ENCODE measurements around the gene NHERF1. TPM values are rescaled to one million over a fixed set of nuclear protein-coding genes. Genes with fewer than 3 reads are reported as not detected.

NHERF1 gene
- total and polyA plus RNA-seq, 2 of the 8 experiments (the other 6 are each of a cell fraction or from before 2014, with no cell fraction given) = 92.9 to 99.2 TPM

DNA sequence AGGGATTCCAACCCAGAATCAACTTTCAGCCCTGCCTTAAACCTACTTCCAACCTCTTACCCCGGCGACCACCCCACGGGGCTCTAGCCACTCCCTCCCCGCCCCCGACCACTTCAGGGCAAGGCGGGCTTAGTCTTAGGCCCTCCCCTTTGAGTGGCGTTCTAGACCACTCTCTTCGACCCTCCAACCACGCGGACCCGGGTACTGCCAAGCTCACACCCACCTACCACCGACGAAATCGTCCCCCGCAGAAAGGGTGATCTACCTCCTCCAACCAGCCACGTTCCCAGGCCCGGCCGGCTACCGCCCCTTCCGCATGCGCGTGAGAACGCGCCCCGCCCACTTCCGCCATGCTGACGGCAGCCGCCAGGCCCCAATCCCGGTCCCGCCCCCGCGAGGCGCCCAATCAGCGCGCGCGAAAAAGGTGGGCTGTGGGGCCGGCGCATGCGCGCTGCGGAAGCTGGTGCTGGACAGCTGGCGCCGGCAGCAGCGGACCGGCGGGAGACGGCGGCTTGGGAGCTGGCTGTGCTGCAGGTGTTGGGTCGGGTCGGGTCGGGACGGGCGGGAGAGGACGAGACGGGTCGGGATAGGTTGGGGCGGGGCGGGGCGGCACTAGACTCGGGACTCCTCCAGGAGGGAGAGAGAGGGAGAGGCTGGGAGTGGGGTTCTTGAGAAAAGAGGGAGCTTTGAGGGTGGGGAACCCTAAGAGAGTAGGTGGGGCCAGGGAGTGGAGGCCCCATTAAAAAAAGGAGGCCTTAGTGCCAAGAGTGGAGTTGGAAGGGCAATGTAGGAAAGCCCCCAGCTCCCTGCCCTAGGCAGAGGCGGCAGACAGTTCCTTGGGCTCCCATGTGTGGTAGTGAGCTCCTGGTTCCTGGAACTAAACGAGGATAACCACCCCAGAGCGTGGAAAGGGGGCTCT lies 27.9 kb downstream of the NHERF1 start, which contains the start of gene NAT9 (continued):
- no peak; the same call in 1 of the 2 replicates for TF ChIP-seq BACH1 (IDR thresholded peaks at IDR 0.05; ENCODE audit: low read length)
- TF ChIP-seq POU5F1 (IDR thresholded peaks at IDR 0.05; ENCODE audit: low read depth, low read length) = no peak
- TF ChIP-seq PHF8 (conservative IDR thresholded peaks at IDR 0.05; ENCODE audit: low read depth, low read length) = peak; percentile 64
- TF ChIP-seq CBX5 (IDR thresholded peaks at IDR 0.05; ENCODE audit: low read depth, low read length) = no peak
- TF ChIP-seq TCF12 (IDR thresholded peaks at IDR 0.05; ENCODE audit: low read depth, low read length) = 0 out of 2 replicates have a peak, but pooled peaks have one; percentile 7
- TF ChIP-seq YY1 (IDR thresholded peaks at IDR 0.05; ENCODE audit: low read depth, low read length) = peak; percentile 62; the same call in 1 of the 2 replicates
- peak; percentile 37 for TF ChIP-seq SAP30 (IDR thresholded peaks at IDR 0.05; ENCODE audit: insufficient read depth, insufficient replicate concordance, low read length)
- no peak for TF ChIP-seq RBBP5 (IDR thresholded peaks at IDR 0.05; ENCODE audit: borderline replicate concordance, low read depth, low read length)
- TF ChIP-seq JUN (IDR thresholded peaks at IDR 0.05; ENCODE audit: low read depth, low read length) = no peak
- TF ChIP-seq CEBPB (IDR thresholded peaks at IDR 0.05; ENCODE audit: low read depth, low read length) = no peak
- no peak for TF ChIP-seq HDAC6 (IDR thresholded peaks at IDR 0.05; ENCODE audit: low read depth, low read length)
- TF ChIP-seq NRF1 (IDR thresholded peaks at IDR 0.05; ENCODE audit: low read depth, low read length) = peak; percentile 93
- TF ChIP-seq, protein P1, sequence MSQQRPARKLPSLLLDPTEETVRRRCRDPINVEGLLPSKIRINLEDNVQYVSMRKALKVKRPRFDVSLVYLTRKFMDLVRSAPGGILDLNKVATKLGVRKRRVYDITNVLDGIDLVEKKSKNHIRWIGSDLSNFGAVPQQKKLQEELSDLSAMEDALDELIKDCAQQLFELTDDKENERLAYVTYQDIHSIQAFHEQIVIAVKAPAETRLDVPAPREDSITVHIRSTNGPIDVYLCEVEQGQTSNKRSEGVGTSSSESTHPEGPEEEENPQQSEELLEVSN (IDR thresholded peaks at IDR 0.05) = peak; percentile 84
- peak; percentile 71; the same call in 1 of the 2 replicates for TF ChIP-seq EGR1 (IDR thresholded peaks at IDR 0.05; ENCODE audit: borderline replicate concordance, low read depth, low read length)
- no peak for TF ChIP-seq RFX5 (IDR thresholded peaks at IDR 0.05; ENCODE audit: borderline replicate concordance, low read depth, low read length)
- peak; percentile 68; the same call in 1 of the 2 replicates for TF ChIP-seq GABPA (IDR thresholded peaks at IDR 0.05; ENCODE audit: borderline replicate concordance, insufficient read depth, low read length)
- peak; percentile 39 for TF ChIP-seq TAF7 (optimal IDR thresholded peaks at IDR 0.05; ENCODE audit: borderline replicate concordance, low read depth, low read length)
- peak; percentile 76 for TF ChIP-seq SP1 (IDR thresholded peaks at IDR 0.05; ENCODE audit: low read depth, low read length)
- TF ChIP-seq, protein P2, sequence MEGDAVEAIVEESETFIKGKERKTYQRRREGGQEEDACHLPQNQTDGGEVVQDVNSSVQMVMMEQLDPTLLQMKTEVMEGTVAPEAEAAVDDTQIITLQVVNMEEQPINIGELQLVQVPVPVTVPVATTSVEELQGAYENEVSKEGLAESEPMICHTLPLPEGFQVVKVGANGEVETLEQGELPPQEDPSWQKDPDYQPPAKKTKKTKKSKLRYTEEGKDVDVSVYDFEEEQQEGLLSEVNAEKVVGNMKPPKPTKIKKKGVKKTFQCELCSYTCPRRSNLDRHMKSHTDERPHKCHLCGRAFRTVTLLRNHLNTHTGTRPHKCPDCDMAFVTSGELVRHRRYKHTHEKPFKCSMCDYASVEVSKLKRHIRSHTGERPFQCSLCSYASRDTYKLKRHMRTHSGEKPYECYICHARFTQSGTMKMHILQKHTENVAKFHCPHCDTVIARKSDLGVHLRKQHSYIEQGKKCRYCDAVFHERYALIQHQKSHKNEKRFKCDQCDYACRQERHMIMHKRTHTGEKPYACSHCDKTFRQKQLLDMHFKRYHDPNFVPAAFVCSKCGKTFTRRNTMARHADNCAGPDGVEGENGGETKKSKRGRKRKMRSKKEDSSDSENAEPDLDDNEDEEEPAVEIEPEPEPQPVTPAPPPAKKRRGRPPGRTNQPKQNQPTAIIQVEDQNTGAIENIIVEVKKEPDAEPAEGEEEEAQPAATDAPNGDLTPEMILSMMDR (IDR thresholded peaks at IDR 0.05; ENCODE audit: control extremely low read depth in 1 of 3, insufficient read depth in 1 of 3, low read depth in 1 of 3, low read length in 3 of 3) = no peak
- no peak for TF ChIP-seq KDM5A (IDR thresholded peaks at IDR 0.05; ENCODE audit: low read length)
- no peak for TF ChIP-seq GTF2F1 (IDR thresholded peaks at IDR 0.05; ENCODE audit: borderline replicate concordance, low read depth, low read length)

Measured in H1 (cell line).